Neural progenitor cell (in vitro differentiated cells): ENCODE results near the gene CBR3. TPM values are rescaled to one million over a fixed set of nuclear protein-coding genes. Genes with fewer than 3 reads are reported as not detected.

Experiments used
- DNase-seq: peaks from one replicate; pipeline ENCODE4 v3.0.0-alpha.2; 2016; ENCODE audit warnings: low spot score
- H2AFZ ChIP-seq: fragments of 200-600 bp; sonication (generic); replicated peaks from 2 replicates; pipeline ENCODE4 v1.6.1; 2016; ENCODE audit warnings: antibody characterized with exemption
- H3F3A ChIP-seq: fragments of 200-600 bp; sonication (generic); 2 replicates; pipeline ENCODE4 v1.6.1; 2016; ENCODE audit warnings: antibody characterized with exemption, low read depth
- H3K27ac ChIP-seq: fragments of 200-600 bp; sonication (generic); 2 replicates; pipeline ENCODE4 v1.5.1; 2016; ENCODE audit warnings: mild to moderate bottlenecking
- H3K27me3 ChIP-seq: fragments of 200-600 bp; sonication (generic); 2 replicates; pipeline ENCODE4 v1.6.1; 2016; ENCODE audit warnings: mild to moderate bottlenecking, moderate library complexity
- H3K36me3 ChIP-seq: fragments of 200-600 bp; sonication (generic); 2 replicates; pipeline ENCODE4 v1.5.1; 2016
- H3K4me1 ChIP-seq: fragments of 200-600 bp; sonication (generic); 2 replicates; pipeline ENCODE4 v1.6.1; 2016; ENCODE audit warnings: mixed run types
- H3K4me2 ChIP-seq: fragments of 200-600 bp; sonication (generic); 2 replicates; pipeline ENCODE4 v1.6.1; 2016
- H3K4me3 ChIP-seq: fragments of 200-600 bp; sonication (generic); 2 replicates; pipeline ENCODE4 v1.5.1; 2016
- H3K79me2 ChIP-seq: fragments of 200-600 bp; sonication (generic); 2 replicates; pipeline ENCODE4 v1.6.1; 2016; ENCODE audit warnings: low read depth
- H3K9ac ChIP-seq: fragments of 200-600 bp; sonication (generic); 2 replicates; pipeline ENCODE4 v1.6.1; 2016
- H3K9me3 ChIP-seq: fragments of 200-600 bp; sonication (generic); 2 replicates; pipeline ENCODE4 v1.5.1; 2016; ENCODE audit warnings: low read depth
- H4K20me1 ChIP-seq: fragments of 200-600 bp; sonication (generic); 2 replicates; pipeline ENCODE4 v1.6.1; 2016; ENCODE audit warnings: low read depth
- H3K27ac Mint-ChIP-seq: 3 replicates; pipeline ENCODE4 v1.8.0; 2021; ENCODE audit warnings: mixed read lengths
- H3K27me3 Mint-ChIP-seq: 2 replicates; pipeline ENCODE4 v1.8.0; 2022; ENCODE audit warnings: low read depth, mild to moderate bottlenecking, inconsistent platforms, moderate library complexity, mixed read lengths; ENCODE audit not compliant: insufficient read depth
- H3K36me3 Mint-ChIP-seq: 3 replicates; pipeline ENCODE4 v1.8.0; 2021; ENCODE audit warnings: mixed read lengths
- H3K4me1 Mint-ChIP-seq: 3 replicates; pipeline ENCODE4 v1.8.0; 2021; ENCODE audit warnings: mixed read lengths
- H3K4me3 Mint-ChIP-seq: 3 replicates; pipeline ENCODE4 v1.8.0; 2021; ENCODE audit warnings: mild to moderate bottlenecking, moderate library complexity, mixed read lengths
- H3K9me3 Mint-ChIP-seq: 3 replicates; pipeline ENCODE4 v1.8.0; 2020; ENCODE audit warnings: mixed read lengths
- EZH2 ChIP-seq: fragments of 200-600 bp; sonication (generic); IDR thresholded peaks from 2 replicates; pipeline ENCODE4 v1.6.1; 2017; ENCODE audit warnings: antibody characterized with exemption, mild to moderate bottlenecking, moderate library complexity
- EZH2phosphoT487 ChIP-seq: fragments of 200-600 bp; sonication (generic); IDR thresholded peaks from 2 replicates; pipeline ENCODE4 v1.6.1; 2017; ENCODE audit warnings: antibody characterized with exemption
- total RNA-seq: library from RNA; depleted of rRNA; stranded (reverse); fragments of >200 nt; gene quantifications from 2 replicates; pipeline ENCODE4 v1.2.3, GENCODE V29; 2015; ENCODE audit warnings: low replicate concordance
- TF ChIP-seq, protein P1 (sequence below): fragments of 200-600 bp; sonication (generic); IDR thresholded peaks from 2 replicates; pipeline ENCODE4 v1.5.1; 2017; ENCODE audit warnings: antibody characterized with exemption, mild to moderate bottlenecking

CBR3 gene
- total RNA-seq, 1 donor from 2014 or later, result not detected

- Histone ChIP-seq H2AFZ (no peak overlapping the region), H4K20me1 (peaks cover 4% of the 10 kb centered on the region), H3K27ac (no peak overlapping the region), H3K4me3 (no peak overlapping the region), H3F3A (no peaks in the 10 kb centered on the region), H3K79me2 (no peaks in the 10 kb centered on the region), H3K4me2 (no peak overlapping the region), H3K4me1 (no peaks in the 10 kb centered on the region), H3K36me3 (no peaks in the 10 kb centered on the region), H3K27me3 (no peaks in the 10 kb centered on the region), H3K9ac (no peak overlapping the region), H3K9me3 (no peaks in the 10 kb centered on the region)
- Mint-ChIP-seq H3K27ac (no peak overlapping the region), H3K9me3 (no peaks in the 10 kb centered on the region), H3K4me1 (peaks cover 5% of the 10 kb centered on the region), H3K27me3 (no peaks in the 10 kb centered on the region), H3K36me3 (peaks cover 2% of the 10 kb centered on the region), H3K4me3 (no peak overlapping the region)
- no peak for DNase-seq
- TF ChIP-seq, protein P1, sequence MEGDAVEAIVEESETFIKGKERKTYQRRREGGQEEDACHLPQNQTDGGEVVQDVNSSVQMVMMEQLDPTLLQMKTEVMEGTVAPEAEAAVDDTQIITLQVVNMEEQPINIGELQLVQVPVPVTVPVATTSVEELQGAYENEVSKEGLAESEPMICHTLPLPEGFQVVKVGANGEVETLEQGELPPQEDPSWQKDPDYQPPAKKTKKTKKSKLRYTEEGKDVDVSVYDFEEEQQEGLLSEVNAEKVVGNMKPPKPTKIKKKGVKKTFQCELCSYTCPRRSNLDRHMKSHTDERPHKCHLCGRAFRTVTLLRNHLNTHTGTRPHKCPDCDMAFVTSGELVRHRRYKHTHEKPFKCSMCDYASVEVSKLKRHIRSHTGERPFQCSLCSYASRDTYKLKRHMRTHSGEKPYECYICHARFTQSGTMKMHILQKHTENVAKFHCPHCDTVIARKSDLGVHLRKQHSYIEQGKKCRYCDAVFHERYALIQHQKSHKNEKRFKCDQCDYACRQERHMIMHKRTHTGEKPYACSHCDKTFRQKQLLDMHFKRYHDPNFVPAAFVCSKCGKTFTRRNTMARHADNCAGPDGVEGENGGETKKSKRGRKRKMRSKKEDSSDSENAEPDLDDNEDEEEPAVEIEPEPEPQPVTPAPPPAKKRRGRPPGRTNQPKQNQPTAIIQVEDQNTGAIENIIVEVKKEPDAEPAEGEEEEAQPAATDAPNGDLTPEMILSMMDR, result no peak
- TF ChIP-seq EZH2 (no peak), EZH2phosphoT487 (no peak)
Measured at GRCh38 chr21:36184545-36184944, 49.7 kb downstream of the CBR3 start.

DNA sequence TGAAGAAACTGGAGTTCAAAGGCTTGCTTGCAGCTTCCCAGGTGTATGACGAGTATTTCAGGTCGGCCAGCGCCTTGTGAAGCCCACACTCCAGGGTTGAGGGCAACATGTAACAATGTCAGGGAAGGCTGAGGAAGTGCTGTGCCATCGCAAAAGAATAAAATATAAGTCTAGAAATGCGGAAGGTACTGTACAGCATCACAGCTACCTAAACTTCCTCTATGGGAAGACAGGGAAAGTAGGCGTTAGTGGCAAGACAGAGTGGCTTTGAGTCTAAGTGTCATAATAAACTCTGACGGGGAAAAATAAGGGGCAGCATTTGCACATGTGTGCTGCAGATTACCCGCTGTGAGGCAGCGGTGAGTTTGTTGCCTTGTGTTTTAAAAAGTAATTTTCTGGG, 50.6 kb downstream of the CBR3 start:
- DNase-seq, result no peak
- H3K9me3 Mint-ChIP-seq, result no peaks in the 10 kb centered on the region
- H2AFZ ChIP-seq, result no peak overlapping the region
- peaks cover 4% of the 10 kb centered on the region for H4K20me1 ChIP-seq
- H3K27ac ChIP-seq, result no peak overlapping the region
- peaks cover 5% of the 10 kb centered on the region for H3K4me1 Mint-ChIP-seq
- no peaks in the 10 kb centered on the region for H3F3A ChIP-seq
- no peaks in the 10 kb centered on the region for H3K79me2 ChIP-seq
- TF ChIP-seq, protein P1, result no peak
- TF ChIP-seq EZH2 (no peak), EZH2phosphoT487 (no peak)
- H3K27me3 ChIP-seq, result no peaks in the 10 kb centered on the region
- no peaks in the 10 kb centered on the region for H3K27me3 Mint-ChIP-seq
- no peak overlapping the region for H3K9ac ChIP-seq
- no peaks in the 10 kb centered on the region for H3K36me3 ChIP-seq
- H3K4me2 ChIP-seq, result no peak overlapping the region
- no peak overlapping the region for H3K27ac Mint-ChIP-seq
- peaks cover 2% of the 10 kb centered on the region for H3K36me3 Mint-ChIP-seq
- no peak overlapping the region for H3K4me3 ChIP-seq
- H3K4me3 Mint-ChIP-seq, result no peak overlapping the region
- no peaks in the 10 kb centered on the region for H3K4me1 ChIP-seq
- H3K9me3 ChIP-seq, result no peaks in the 10 kb centered on the region

- no peaks in the 10 kb centered on the region for H3K79me2 ChIP-seq
- Mint-ChIP-seq H3K9me3 (no peaks in the 10 kb centered on the region), H3K4me1 (peaks cover 5% of the 10 kb centered on the region), H3K27ac (no peak overlapping the region), H3K27me3 (no peaks in the 10 kb centered on the region), H3K36me3 (peaks cover 2% of the 10 kb centered on the region), H3K4me3 (no peak overlapping the region)
- no peak overlapping the region for H3K27ac ChIP-seq
- H3K9ac ChIP-seq, result no peak overlapping the region
- no peak overlapping the region for H2AFZ ChIP-seq
- no peaks in the 10 kb centered on the region for H3K36me3 ChIP-seq
- no peaks in the 10 kb centered on the region for H3K4me1 ChIP-seq
- no peak overlapping the region for H3K4me2 ChIP-seq
- no peak for TF ChIP-seq EZH2
- TF ChIP-seq, protein P1, result no peak
- no peak for TF ChIP-seq EZH2phosphoT487
- DNase-seq, result no peak
- no peaks in the 10 kb centered on the region for H3K9me3 ChIP-seq
- no peak overlapping the region for H3K4me3 ChIP-seq
- H4K20me1 ChIP-seq, result peaks cover 4% of the 10 kb centered on the region
- H3K27me3 ChIP-seq, result no peaks in the 10 kb centered on the region
- no peaks in the 10 kb centered on the region for H3F3A ChIP-seq
Measured at GRCh38 chr21:36186081-36186480, 51.2 kb downstream of the CBR3 start.
